ENCODE data around the gene ELOVL7. TPM values are rescaled to one million over a fixed set of nuclear protein-coding genes. Genes with fewer than 3 reads are reported as not detected.

The ELOVL7 gene
- total RNA-seq, 1 donor from 2014 or later = 10.3 TPM

GRCh38 chr5:60792438-60792837 lies 51.6 kb downstream of the ELOVL7 start:
- no peaks in the 10 kb centered on the region for H3K9me3 Mint-ChIP-seq
- no peaks in the 10 kb centered on the region for H3K36me3 Mint-ChIP-seq
- no peak for DNase-seq (ENCODE audit: extremely low spot score, unreplicated experiment)
- no peaks in the 10 kb centered on the region for H3K27me3 Mint-ChIP-seq
- TF ChIP-seq CTCF (conservative IDR thresholded peaks at IDR 0.05) = no peak
- no peaks in the 10 kb centered on the region for H3K4me1 Mint-ChIP-seq (ENCODE audit: unreplicated experiment)
- no peak overlapping the region for H3K4me3 Mint-ChIP-seq
- no peak overlapping the region for H3K27ac Mint-ChIP-seq

- Mint-ChIP-seq H3K4me3 (no peak overlapping the region), H3K27ac (no peak overlapping the region), H3K9me3 (no peaks in the 10 kb centered on the region), H3K4me1 (ENCODE audit: unreplicated experiment) (no peaks in the 10 kb centered on the region), H3K27me3 (no peaks in the 10 kb centered on the region), H3K36me3 (no peaks in the 10 kb centered on the region)
- TF ChIP-seq CTCF (conservative IDR thresholded peaks at IDR 0.05) = no peak
- no peak for DNase-seq (ENCODE audit: extremely low spot score, unreplicated experiment)
These were observed 54.5 kb downstream of the ELOVL7 start for GRCh38 chr5:60789551-60789950.

- TF ChIP-seq CTCF (conservative IDR thresholded peaks at IDR 0.05) = no peak
- Mint-ChIP-seq H3K36me3 (no peaks in the 10 kb centered on the region), H3K4me1 (ENCODE audit: unreplicated experiment) (no peaks in the 10 kb centered on the region), H3K27ac (no peak overlapping the region), H3K9me3 (no peaks in the 10 kb centered on the region), H3K4me3 (no peak overlapping the region), H3K27me3 (no peaks in the 10 kb centered on the region)
- no peak for DNase-seq (ENCODE audit: extremely low spot score, unreplicated experiment)
These were observed 55.1 kb downstream of the ELOVL7 start for GRCh38 chr5:60788863-60789513.

GRCh38 chr5:60779466-60779865 lies 64.6 kb downstream of the ELOVL7 start:
- Mint-ChIP-seq H3K4me1 (ENCODE audit: unreplicated experiment) (no peaks in the 10 kb centered on the region), H3K36me3 (no peaks in the 10 kb centered on the region), H3K27me3 (no peaks in the 10 kb centered on the region), H3K9me3 (no peaks in the 10 kb centered on the region), H3K4me3 (no peak overlapping the region), H3K27ac (no peak overlapping the region)
- TF ChIP-seq CTCF (conservative IDR thresholded peaks at IDR 0.05) = no peak
- no peak for DNase-seq (ENCODE audit: extremely low spot score, unreplicated experiment)

GRCh38 chr5:60776343-60776742 lies 67.7 kb downstream of the ELOVL7 start:
- H3K27me3 Mint-ChIP-seq = no peaks in the 10 kb centered on the region
- H3K4me1 Mint-ChIP-seq (ENCODE audit: unreplicated experiment) = no peaks in the 10 kb centered on the region
- no peak for DNase-seq (ENCODE audit: extremely low spot score, unreplicated experiment)
- H3K27ac Mint-ChIP-seq = no peak overlapping the region
- no peak overlapping the region for H3K4me3 Mint-ChIP-seq
- H3K36me3 Mint-ChIP-seq = no peaks in the 10 kb centered on the region
- no peak for TF ChIP-seq CTCF (conservative IDR thresholded peaks at IDR 0.05)
- H3K9me3 Mint-ChIP-seq = no peaks in the 10 kb centered on the region

Data from type B pancreatic cell (in vitro differentiated cells).